ENCODE measurements around the gene EIF5B. TPM values are rescaled to one million over a fixed set of nuclear protein-coding genes. Genes with fewer than 3 reads are reported as not detected.

The EIF5B gene
- total RNA-seq, 1 donor from 2014 or later: 50.5 TPM

DNA sequence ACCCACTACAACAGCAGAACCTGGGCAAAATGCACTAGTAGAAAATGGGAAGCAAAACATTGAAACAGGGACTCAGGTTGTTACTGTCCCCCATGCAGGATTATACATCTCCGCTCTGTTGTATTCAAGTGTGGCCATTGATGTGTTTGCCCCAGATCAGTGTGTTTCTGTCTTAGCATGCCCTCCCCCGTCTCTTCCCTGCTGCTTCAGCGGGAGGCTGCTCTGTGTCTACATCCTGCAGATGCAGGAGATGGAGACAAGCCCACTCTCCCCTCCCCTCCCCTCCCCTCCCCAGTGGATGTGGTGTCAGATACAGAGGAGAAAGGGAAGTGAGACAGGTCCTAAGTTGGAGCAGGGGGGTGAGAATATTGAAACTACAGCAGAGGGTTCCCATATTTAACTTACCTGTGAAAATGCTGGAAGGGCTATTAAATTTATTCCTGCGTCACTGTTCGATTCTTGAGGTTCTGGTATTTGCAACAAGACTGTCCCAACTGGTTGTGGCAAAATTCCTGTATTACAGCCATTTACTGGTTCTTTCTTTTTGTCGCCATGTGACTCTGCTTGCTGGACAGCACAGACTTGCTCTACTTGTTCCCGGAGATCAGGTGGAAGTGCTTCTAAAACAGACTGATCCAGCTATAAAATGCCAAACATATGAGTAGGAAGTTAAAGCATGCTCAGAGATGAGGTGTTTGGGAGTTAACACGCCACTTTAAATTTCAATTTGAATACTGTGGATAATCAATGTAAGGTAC is 67.0 kb downstream of the EIF5B start:
- peaks cover 18% of the 10 kb centered on the region for H3K36me3 Mint-ChIP-seq (ENCODE audit: low read depth)
- no peaks in the 10 kb centered on the region for H3K27me3 Mint-ChIP-seq (ENCODE audit: low read depth)
- H3K27ac Mint-ChIP-seq (ENCODE audit: unreplicated experiment): no peak overlapping the region

DNA sequence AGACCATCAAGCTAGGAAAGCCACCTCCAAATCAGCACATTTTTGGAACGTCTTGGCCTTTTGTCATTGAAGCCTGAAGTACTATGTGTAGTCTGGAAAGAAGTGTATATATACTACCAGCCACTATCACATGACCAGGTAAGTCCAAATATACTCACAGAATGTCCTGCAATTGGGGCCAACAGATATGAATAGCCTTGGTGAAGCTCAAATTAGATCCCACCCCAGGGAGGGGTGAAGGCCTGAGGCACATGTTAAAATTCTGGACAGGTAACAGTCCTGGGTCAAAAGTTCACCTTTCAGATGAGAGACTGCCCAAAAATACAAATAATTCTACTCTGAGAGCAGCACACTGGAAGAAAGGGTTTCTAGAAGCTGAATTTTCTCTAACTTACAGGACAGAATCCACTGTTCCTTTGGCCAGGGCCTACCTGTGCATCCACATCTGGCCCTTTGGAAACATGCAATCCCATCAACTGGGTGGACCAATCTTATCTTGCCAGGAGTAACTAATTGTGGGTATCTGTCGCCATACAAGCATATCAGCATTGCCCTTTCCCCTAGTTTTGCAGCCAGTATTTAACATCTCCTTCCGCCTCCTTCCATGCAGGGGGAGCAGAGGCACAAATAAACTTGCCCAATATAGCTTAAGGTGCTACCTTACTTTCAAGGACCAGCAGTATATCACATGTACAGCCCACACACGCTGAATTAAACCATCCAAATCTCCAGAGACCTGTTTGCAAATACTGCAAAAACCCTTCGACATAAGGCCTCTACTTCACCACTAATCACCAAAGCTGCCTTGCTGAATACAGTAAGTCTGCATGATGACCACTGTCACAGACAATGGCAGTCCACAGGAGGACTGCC is 67.8 kb downstream of the EIF5B start:
- no peaks in the 10 kb centered on the region for H3K9me3 Mint-ChIP-seq
- H3K27me3 Mint-ChIP-seq (ENCODE audit: low read depth): no peaks in the 10 kb centered on the region
- no peak overlapping the region for H3K27ac Mint-ChIP-seq (ENCODE audit: unreplicated experiment)
- TF ChIP-seq, protein P1, sequence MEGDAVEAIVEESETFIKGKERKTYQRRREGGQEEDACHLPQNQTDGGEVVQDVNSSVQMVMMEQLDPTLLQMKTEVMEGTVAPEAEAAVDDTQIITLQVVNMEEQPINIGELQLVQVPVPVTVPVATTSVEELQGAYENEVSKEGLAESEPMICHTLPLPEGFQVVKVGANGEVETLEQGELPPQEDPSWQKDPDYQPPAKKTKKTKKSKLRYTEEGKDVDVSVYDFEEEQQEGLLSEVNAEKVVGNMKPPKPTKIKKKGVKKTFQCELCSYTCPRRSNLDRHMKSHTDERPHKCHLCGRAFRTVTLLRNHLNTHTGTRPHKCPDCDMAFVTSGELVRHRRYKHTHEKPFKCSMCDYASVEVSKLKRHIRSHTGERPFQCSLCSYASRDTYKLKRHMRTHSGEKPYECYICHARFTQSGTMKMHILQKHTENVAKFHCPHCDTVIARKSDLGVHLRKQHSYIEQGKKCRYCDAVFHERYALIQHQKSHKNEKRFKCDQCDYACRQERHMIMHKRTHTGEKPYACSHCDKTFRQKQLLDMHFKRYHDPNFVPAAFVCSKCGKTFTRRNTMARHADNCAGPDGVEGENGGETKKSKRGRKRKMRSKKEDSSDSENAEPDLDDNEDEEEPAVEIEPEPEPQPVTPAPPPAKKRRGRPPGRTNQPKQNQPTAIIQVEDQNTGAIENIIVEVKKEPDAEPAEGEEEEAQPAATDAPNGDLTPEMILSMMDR (conservative IDR thresholded peaks at IDR 0.05): no peak
- peaks cover 18% of the 10 kb centered on the region for H3K36me3 Mint-ChIP-seq (ENCODE audit: low read depth)
- no peak for DNase-seq (ENCODE audit: low read depth, low spot score)
- H3K4me1 Mint-ChIP-seq: peaks cover 10% of the 10 kb centered on the region
- no peak overlapping the region for H3K4me3 Mint-ChIP-seq

More for the DNA sequence above, 67.0 kb downstream of the EIF5B start:
- peaks cover 10% of the 10 kb centered on the region for H3K4me1 Mint-ChIP-seq
- no peak for DNase-seq (ENCODE audit: low read depth, low spot score)
- no peak overlapping the region for H3K4me3 Mint-ChIP-seq
- TF ChIP-seq, protein P1 (conservative IDR thresholded peaks at IDR 0.05): no peak
- no peaks in the 10 kb centered on the region for H3K9me3 Mint-ChIP-seq

DNA sequence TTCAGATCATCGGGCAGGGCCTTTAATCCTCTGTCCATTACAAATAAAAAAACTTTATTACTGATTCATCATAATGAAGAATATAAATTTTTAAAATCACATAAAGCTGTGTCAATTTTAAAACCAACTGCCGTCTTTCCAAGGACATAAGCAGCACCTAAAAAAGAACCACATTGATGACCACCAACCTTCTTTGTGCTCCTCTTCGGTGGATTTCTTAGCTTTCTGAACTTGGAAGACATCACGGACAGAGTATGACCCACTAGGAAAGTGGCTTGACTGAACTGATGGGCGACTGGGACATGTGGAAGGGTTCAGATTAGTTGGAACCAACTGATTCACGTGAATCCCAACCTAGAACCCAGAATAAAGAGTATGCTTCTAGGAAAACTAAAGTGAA is 68.9 kb downstream of the EIF5B start:
- H3K36me3 Mint-ChIP-seq (ENCODE audit: low read depth): peaks cover 18% of the 10 kb centered on the region
- TF ChIP-seq, protein P1 (conservative IDR thresholded peaks at IDR 0.05): no peak
- DNase-seq (ENCODE audit: low read depth, low spot score): no peak
- H3K4me3 Mint-ChIP-seq: no peak overlapping the region
- H3K4me1 Mint-ChIP-seq: peaks cover 10% of the 10 kb centered on the region
- no peak overlapping the region for H3K27ac Mint-ChIP-seq (ENCODE audit: unreplicated experiment)
- no peaks in the 10 kb centered on the region for H3K27me3 Mint-ChIP-seq (ENCODE audit: low read depth)
- no peaks in the 10 kb centered on the region for H3K9me3 Mint-ChIP-seq

GRCh38 chr2:99410276-99410675 is 73.1 kb downstream of the EIF5B start:
- H3K9me3 Mint-ChIP-seq: no peaks in the 10 kb centered on the region
- H3K36me3 Mint-ChIP-seq (ENCODE audit: low read depth): peaks cover 18% of the 10 kb centered on the region
- no peaks in the 10 kb centered on the region for H3K4me1 Mint-ChIP-seq
- H3K4me3 Mint-ChIP-seq: no peak overlapping the region
- TF ChIP-seq, protein P1 (conservative IDR thresholded peaks at IDR 0.05): no peak
- DNase-seq (ENCODE audit: low read depth, low spot score): no peak
- no peak overlapping the region for H3K27ac Mint-ChIP-seq (ENCODE audit: unreplicated experiment)
- H3K27me3 Mint-ChIP-seq (ENCODE audit: low read depth): no peaks in the 10 kb centered on the region

DNA sequence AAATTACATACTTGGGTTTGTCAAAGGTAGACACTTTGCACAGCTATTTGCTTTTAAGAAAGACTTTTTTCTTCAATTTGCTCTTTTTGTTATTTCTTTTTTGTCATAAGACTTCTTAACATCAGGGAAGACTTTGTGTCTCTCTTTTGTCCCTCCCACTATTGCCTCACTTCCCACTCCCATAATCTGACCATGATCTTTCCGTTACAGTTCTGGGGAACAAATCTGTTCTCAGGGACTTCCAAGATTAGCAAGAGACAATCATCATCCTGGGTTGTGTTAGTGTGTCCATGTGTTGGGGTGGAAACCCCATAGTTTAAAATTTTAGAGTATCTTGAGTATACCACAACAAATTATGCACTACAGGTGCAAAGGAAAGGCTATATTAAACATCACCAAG is 77.4 kb downstream of the EIF5B start:
- Mint-ChIP-seq H3K4me1 (no peaks in the 10 kb centered on the region), H3K36me3 (ENCODE audit: low read depth) (peaks cover 24% of the 10 kb centered on the region), H3K4me3 (no peak overlapping the region), H3K27ac (ENCODE audit: unreplicated experiment) (no peak overlapping the region), H3K9me3 (no peaks in the 10 kb centered on the region), H3K27me3 (ENCODE audit: low read depth) (no peaks in the 10 kb centered on the region)
- TF ChIP-seq, protein P1 (conservative IDR thresholded peaks at IDR 0.05): no peak
- DNase-seq (ENCODE audit: low read depth, low spot score): no peak
